SH-SY5Y (cell line): ENCODE measurements around the gene DLD.

ENCODE experiments used
- GATA2 ChIP-seq: IDR thresholded peaks from 2 replicates; pipeline ENCODE4 v1.6.1; 2011; ENCODE audit warnings: mild to moderate bottlenecking, low read depth, low read length
- GATA3 ChIP-seq: IDR thresholded peaks from 2 replicates; pipeline ENCODE4 v1.6.1; 2011; ENCODE audit warnings: low read depth, mild to moderate bottlenecking, low read length, moderate library complexity

- TF ChIP-seq GATA3, result no peak
- TF ChIP-seq GATA2, result no peak
Observed at GRCh38 chr7:107918948-107919347, 28.0 kb downstream of the DLD start.
